Measurements from ENCODE around the gene ILF3. TPM values are rescaled to one million over a fixed set of nuclear protein-coding genes. Genes with fewer than 3 reads are reported as not detected.
A peak's percentile ranks its signal among the peaks of the same experiment; 100 is the strongest.
"Not testable (repeated sequence)": the region's sequence is repeated elsewhere in the genome, so short reads cannot be mapped to it uniquely, and the experiment has no call there.

The ILF3 gene
- polyA plus RNA-seq, 1 donor = 175 TPM

- DNase-seq = no peak
Observed at GRCh38 chr19:10643172-10643967, 10.8 kb upstream of the ILF3 start.

GRCh38 chr19:10643968-10644259, 10.2 kb upstream of the ILF3 start:
- DNase-seq = peak; percentile 86

GRCh38 chr19:10644260-10645007, 9.7 kb upstream of the ILF3 start:
- peak; percentile 87 for DNase-seq

- no peak for DNase-seq
Observed at GRCh38 chr19:10646456-10647159, 7.5 kb upstream of the ILF3 start.

GRCh38 chr19:10648360-10648759, 5.8 kb upstream of the ILF3 start:
- DNase-seq = no peak

- no peak for DNase-seq
Observed at GRCh38 chr19:10651851-10652250, 2.3 kb upstream of the ILF3 start.

GRCh38 chr19:10653482-10653731, 739 bp upstream of the ILF3 start:
- DNase-seq = no peak

GRCh38 chr19:10654610-10655456, 687 bp downstream of the ILF3 start:
- DNase-seq = peak; percentile 57

GRCh38 chr19:10655457-10656312, 1.5 kb downstream of the ILF3 start:
- DNase-seq = no peak

GRCh38 chr19:10660346-10660745, 6.2 kb downstream of the ILF3 start:
- no peak for DNase-seq

- no peak for DNase-seq
Observed at GRCh38 chr19:10661946-10662345, 7.8 kb downstream of the ILF3 start.

GRCh38 chr19:10662384-10663251, 8.5 kb downstream of the ILF3 start:
- no peak for DNase-seq

GRCh38 chr19:10663252-10663563, 9.1 kb downstream of the ILF3 start:
- not testable (repeated sequence) for DNase-seq

- DNase-seq = no peak
Observed at GRCh38 chr19:10667867-10668266, 13.7 kb downstream of the ILF3 start.

GRCh38 chr19:10669246-10669645, 15.1 kb downstream of the ILF3 start:
- DNase-seq = no peak

GRCh38 chr19:10670182-10670581, 16.0 kb downstream of the ILF3 start:
- DNase-seq = no peak

- DNase-seq = no peak
Observed at GRCh38 chr19:10670876-10671804, 17.0 kb downstream of the ILF3 start.

- not testable (repeated sequence) for DNase-seq
Observed at GRCh38 chr19:10671922-10672321, 17.8 kb downstream of the ILF3 start.

GRCh38 chr19:10675214-10675613, 21.1 kb downstream of the ILF3 start:
- not testable (repeated sequence) for DNase-seq

- no peak for DNase-seq
Observed at GRCh38 chr19:10677751-10678150, 23.6 kb downstream of the ILF3 start.

All from hindlimb muscle (tissue), 1 donor.